Peyer's patch (tissue), 4 donors: ENCODE measurements around the gene MXRA5.

ENCODE experiments used
- POLR2A ChIP-seq, 2 donors: fragments of 450-650 bp; IDR thresholded peaks; one replicate each; pipeline ENCODE4 v1.5.1; 2017; ENCODE audit warnings: antibody characterized with exemption in 2 of 2, mild to moderate bottlenecking in 2 of 2, moderate library complexity in 2 of 2
- TF ChIP-seq, protein P1 (sequence below), 6 experiments: fragments of 450-650 bp in 4 of 6; fragments of 200-600 bp in 2 of 6; sonication (generic) in 1 of 6; IDR thresholded peaks; one replicate each; pipeline ENCODE4 v1.5.1; 2017 to 2019; ENCODE audit warnings: antibody characterized with exemption in 6 of 6, mild to moderate bottlenecking in 3 of 6, moderate library complexity in 1 of 6

DNA sequence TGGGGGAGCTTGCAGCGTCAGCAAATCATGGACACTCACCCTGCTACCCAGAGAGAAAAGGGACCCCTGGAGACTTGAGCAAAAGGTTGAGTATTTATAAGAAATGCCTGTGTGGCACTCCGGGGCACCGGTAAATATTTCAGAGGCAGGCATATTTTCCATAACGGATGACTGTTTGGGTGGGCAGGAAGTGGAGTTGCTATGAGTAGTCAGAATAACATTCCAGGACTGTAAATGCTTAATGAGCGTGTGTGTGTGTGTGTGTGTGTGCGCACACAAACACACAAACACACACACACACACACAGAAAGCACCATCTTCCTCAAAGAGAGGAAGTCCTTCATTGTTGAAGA is 74.6 kb downstream of the MXRA5 start:
- no peak for TF ChIP-seq POLR2A (IDR thresholded peaks at IDR 0.05)
- TF ChIP-seq, protein P1, sequence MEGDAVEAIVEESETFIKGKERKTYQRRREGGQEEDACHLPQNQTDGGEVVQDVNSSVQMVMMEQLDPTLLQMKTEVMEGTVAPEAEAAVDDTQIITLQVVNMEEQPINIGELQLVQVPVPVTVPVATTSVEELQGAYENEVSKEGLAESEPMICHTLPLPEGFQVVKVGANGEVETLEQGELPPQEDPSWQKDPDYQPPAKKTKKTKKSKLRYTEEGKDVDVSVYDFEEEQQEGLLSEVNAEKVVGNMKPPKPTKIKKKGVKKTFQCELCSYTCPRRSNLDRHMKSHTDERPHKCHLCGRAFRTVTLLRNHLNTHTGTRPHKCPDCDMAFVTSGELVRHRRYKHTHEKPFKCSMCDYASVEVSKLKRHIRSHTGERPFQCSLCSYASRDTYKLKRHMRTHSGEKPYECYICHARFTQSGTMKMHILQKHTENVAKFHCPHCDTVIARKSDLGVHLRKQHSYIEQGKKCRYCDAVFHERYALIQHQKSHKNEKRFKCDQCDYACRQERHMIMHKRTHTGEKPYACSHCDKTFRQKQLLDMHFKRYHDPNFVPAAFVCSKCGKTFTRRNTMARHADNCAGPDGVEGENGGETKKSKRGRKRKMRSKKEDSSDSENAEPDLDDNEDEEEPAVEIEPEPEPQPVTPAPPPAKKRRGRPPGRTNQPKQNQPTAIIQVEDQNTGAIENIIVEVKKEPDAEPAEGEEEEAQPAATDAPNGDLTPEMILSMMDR (IDR thresholded peaks at IDR 0.05), result no peak
